Measurements from ENCODE around the gene CTBP2.

The CTBP2 gene

GRCh38 chr10:125095228-125095627, 65.1 kb downstream of the CTBP2 start:
- H3K36me3 ChIP-seq: peaks cover 0 to 4% (median 0%) of the 10 kb centered on the region in 3 donors
- intact Hi-C loops (cut with DNase I; ENCODE audit: low total_unique reads): no loop called here
- H3K4me1 ChIP-seq: peaks cover 0 to 56% (median 47%) of the 10 kb centered on the region in 4 donors
- TF ChIP-seq CTCF (IDR thresholded peaks at IDR 0.05): no peak
- DNase-seq: peak in 1 of 2 donors; percentile 32
- H3K27me3 ChIP-seq: no peaks in the 10 kb centered on the region
- peak overlapping the region in 1 of 2 donors; percentile 8 for H3K27ac ChIP-seq
- no peaks in the 10 kb centered on the region for H3K9me3 ChIP-seq
- no peak overlapping the region for H3K4me3 ChIP-seq

GRCh38 chr10:125094806-125095205, 65.6 kb downstream of the CTBP2 start:
- peak in 1 of 2 donors; percentile 63 for DNase-seq
- intact Hi-C loops (cut with DNase I; ENCODE audit: low total_unique reads): loop anchor here (5.0 kb wide), 1 partner anchor 32 kb away; no protein-coding TSS in a partner anchor
- peak overlapping the region in 1 of 2 donors; percentile 74 for H3K27ac ChIP-seq
- no peaks in the 10 kb centered on the region for H3K9me3 ChIP-seq
- H3K4me3 ChIP-seq: no peak overlapping the region
- H3K4me1 ChIP-seq: peaks cover 0 to 60% (median 49%) of the 10 kb centered on the region in 4 donors
- H3K27me3 ChIP-seq: no peaks in the 10 kb centered on the region
- no peak for TF ChIP-seq CTCF (IDR thresholded peaks at IDR 0.05)
- H3K36me3 ChIP-seq: peaks cover 0 to 4% (median 0%) of the 10 kb centered on the region in 3 donors

GRCh38 chr10:125093974-125094705, 66.2 kb downstream of the CTBP2 start:
- intact Hi-C loops (cut with DNase I; ENCODE audit: low total_unique reads): loop anchor here (5.0 kb wide), 1 partner anchor 33 kb away; no protein-coding TSS in a partner anchor
- Histone ChIP-seq H3K27me3 (no peaks in the 10 kb centered on the region), H3K4me3 (no peak overlapping the region), H3K4me1 (peaks cover 0 to 66% (median 53%) of the 10 kb centered on the region in 4 donors), H3K36me3 (peaks cover 0 to 4% (median 0%) of the 10 kb centered on the region in 3 donors), H3K27ac (peak overlapping the region; percentile 74 to 76), H3K9me3 (no peaks in the 10 kb centered on the region)
- peak in 1 of 2 donors; percentile 61 for DNase-seq
- no peak for TF ChIP-seq CTCF (IDR thresholded peaks at IDR 0.05)

- Histone ChIP-seq H3K4me3 (no peak overlapping the region), H3K27me3 (no peaks in the 10 kb centered on the region), H3K9me3 (no peaks in the 10 kb centered on the region), H3K27ac (peak overlapping the region; percentile 74 to 76), H3K36me3 (peaks cover 0 to 4% (median 0%) of the 10 kb centered on the region in 3 donors), H3K4me1 (peaks cover 0 to 66% (median 52%) of the 10 kb centered on the region in 4 donors)
- peak; percentile 83 to 89 for DNase-seq
- no peak for TF ChIP-seq CTCF (IDR thresholded peaks at IDR 0.05)
- intact Hi-C loops (cut with DNase I; ENCODE audit: low total_unique reads): loop anchor here (5.0 kb wide), 1 partner anchor 34 kb away; no protein-coding TSS in a partner anchor
These were observed 67.0 kb downstream of the CTBP2 start for GRCh38 chr10:125093199-125093973.

GRCh38 chr10:125092564-125093031, 67.8 kb downstream of the CTBP2 start:
- no peak overlapping the region for H3K4me3 ChIP-seq
- intact Hi-C loops (cut with DNase I; ENCODE audit: low total_unique reads): loop anchor here (5.0 kb wide), 1 partner anchor 35 kb away; no protein-coding TSS in a partner anchor
- H3K27ac ChIP-seq: peak overlapping the region; percentile 74 to 76
- H3K9me3 ChIP-seq: no peaks in the 10 kb centered on the region
- H3K4me1 ChIP-seq: peaks cover 0 to 66% (median 52%) of the 10 kb centered on the region in 4 donors
- no peak for TF ChIP-seq CTCF (IDR thresholded peaks at IDR 0.05)
- no peaks in the 10 kb centered on the region for H3K27me3 ChIP-seq
- peaks cover 0 to 6% (median 5%) of the 10 kb centered on the region in 3 donors for H3K36me3 ChIP-seq
- peak in 1 of 2 donors; percentile 60 for DNase-seq

All from tibial artery (tissue), 4 donors.